HG03045 (cell line): Measurements from ENCODE around the gene LCMT2.

Experiments
- ATAC-seq: cut with Tn5 transposase; IDR thresholded peaks from one replicate; pipeline ENCODE4 v1.9.1; 2021; ENCODE audit warnings: mild to moderate bottlenecking, moderate library complexity; ENCODE audit not compliant: unreplicated experiment

LCMT2 gene

GRCh38 chr15:43276563-43277200 lies 53.7 kb downstream of the LCMT2 start:
- no peak for ATAC-seq

- ATAC-seq = no peak
These were observed 54.4 kb downstream of the LCMT2 start for GRCh38 chr15:43275740-43276562.

- ATAC-seq = no peak
These were observed 56.2 kb downstream of the LCMT2 start for GRCh38 chr15:43274136-43274535.
